ENCODE results near the gene GIMAP4.
"Not testable (repeated sequence)": the region's sequence is repeated elsewhere in the genome, so short reads cannot be mapped to it uniquely, and the experiment has no call there.

The GIMAP4 gene

DNA sequence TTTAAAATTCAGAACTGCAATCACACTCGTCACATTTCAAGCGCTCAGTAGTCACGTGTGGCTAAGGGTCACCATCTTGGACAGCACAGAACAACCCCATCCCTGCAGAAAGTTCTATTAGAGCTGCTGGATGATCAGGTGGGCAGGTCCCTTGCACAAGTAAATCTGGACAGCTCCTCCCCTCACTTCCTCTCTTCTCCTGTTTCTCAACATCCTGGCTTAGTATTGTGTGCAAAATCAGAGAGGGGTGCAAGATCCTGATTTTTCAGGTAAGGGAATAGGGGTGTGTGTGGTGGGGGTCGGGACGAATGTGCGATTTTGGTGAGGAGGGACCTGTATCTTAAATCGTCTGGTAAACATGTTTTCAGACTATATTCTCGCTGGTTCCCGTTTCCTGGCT, at the start of gene GIMAP4:
GIMAP4 (plus strand) TSS at position 222 of the 400 bp plus-strand sequence. CDS start 2,512 bp downstream, outside the sequence.
- TF ChIP-seq ZFX (IDR thresholded peaks at IDR 0.05; ENCODE audit: borderline replicate concordance) (no peak), CTCF (IDR thresholded peaks at IDR 0.05) (no peak)
- H3K27ac ChIP-seq = no peak within 1 kb of the TSS

GRCh38 chr7:150519310-150519709, 47.9 kb upstream of the GIMAP4 start:
- no peak for TF ChIP-seq ZFX (IDR thresholded peaks at IDR 0.05; ENCODE audit: borderline replicate concordance)
- no peak for TF ChIP-seq CTCF (IDR thresholded peaks at IDR 0.05)

GRCh38 chr7:150520145-150520544, 47.0 kb upstream of the GIMAP4 start:
- no peak overlapping the region for H3K27ac ChIP-seq
- no peak for TF ChIP-seq ZFX (IDR thresholded peaks at IDR 0.05; ENCODE audit: borderline replicate concordance)

More at GRCh38 chr7:150519310-150519709, 47.9 kb upstream of the GIMAP4 start:
- no peak overlapping the region for H3K27ac ChIP-seq

GRCh38 chr7:150522931-150523330, 44.3 kb upstream of the GIMAP4 start:
- H3K27ac ChIP-seq = not testable (repeated sequence)

DNA sequence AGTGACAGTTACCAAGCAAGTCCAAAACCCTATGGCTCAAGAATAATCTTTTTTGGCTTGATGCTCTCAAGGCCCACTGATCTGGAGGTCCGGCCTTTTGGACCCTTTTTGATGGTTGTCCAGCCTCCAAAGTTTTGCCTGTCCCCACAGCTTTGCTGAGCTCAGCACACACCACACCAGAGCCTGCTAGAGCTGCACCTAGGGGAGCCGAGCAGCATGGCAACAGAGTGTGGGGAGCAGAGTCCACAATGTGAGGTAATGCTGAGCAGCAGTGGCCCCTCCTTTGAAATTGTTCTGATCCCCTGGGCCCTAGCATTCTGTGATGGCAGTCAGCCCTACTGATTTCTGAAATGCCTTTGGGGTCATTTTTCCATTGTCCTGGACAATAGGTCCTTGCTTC, 43.2 kb upstream of the GIMAP4 start:
- TF ChIP-seq ZFX (IDR thresholded peaks at IDR 0.05; ENCODE audit: borderline replicate concordance) (no peak), CTCF (IDR thresholded peaks at IDR 0.05) (no peak)
- no peak overlapping the region for H3K27ac ChIP-seq

- TF ChIP-seq ZFX (IDR thresholded peaks at IDR 0.05; ENCODE audit: borderline replicate concordance) (no peak), CTCF (IDR thresholded peaks at IDR 0.05) (no peak)
- no peak overlapping the region for H3K27ac ChIP-seq
Measured at GRCh38 chr7:150531704-150532103, 35.5 kb upstream of the GIMAP4 start.

DNA sequence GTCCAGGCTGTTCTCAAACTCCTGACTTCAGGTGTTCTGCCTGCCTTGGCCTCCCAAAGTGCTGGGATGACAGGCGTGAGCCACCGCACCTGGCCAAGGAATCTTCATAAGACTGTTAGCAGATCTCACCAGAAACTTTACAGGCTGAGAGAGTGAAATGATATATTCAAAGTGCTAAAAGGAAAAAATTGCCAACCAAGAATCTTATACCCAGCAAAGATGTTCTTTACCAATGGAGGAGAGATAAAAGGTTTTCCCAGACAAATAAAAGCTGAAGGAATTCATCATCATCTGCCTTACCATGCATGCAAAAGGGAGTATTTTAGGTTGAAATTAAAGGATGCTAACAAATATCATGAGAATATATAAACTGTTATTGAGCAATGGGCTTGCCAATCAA, 28.9 kb upstream of the GIMAP4 start:
- no peak overlapping the region for H3K27ac ChIP-seq

DNA sequence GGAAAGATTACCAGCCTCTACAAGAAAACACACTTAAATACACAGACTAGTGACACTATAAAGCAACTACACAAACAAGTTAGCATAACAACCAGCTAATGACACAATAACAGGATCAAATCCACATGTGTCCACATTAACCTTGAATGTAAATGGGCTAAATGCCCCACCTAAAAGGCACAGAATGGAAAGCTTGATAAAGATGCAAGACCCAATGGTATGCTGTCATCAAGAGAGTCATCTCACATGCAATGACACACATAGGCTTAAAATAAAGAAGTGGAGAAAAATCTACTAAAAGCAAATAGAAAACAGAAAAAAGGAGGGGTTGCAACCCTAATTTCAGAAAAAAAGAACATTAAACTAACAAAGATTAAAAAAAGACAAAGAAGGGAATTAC, 14.0 kb upstream of the GIMAP4 start:
- TF ChIP-seq ZFX (IDR thresholded peaks at IDR 0.05; ENCODE audit: borderline replicate concordance) (no peak), CTCF (IDR thresholded peaks at IDR 0.05) (no peak)
- H3K27ac ChIP-seq = no peak overlapping the region

More for the DNA sequence above, 28.9 kb upstream of the GIMAP4 start:
- TF ChIP-seq ZFX (IDR thresholded peaks at IDR 0.05; ENCODE audit: borderline replicate concordance) (no peak), CTCF (IDR thresholded peaks at IDR 0.05) (no peak)

Measured in 22Rv1 (cell line).